GM12878 (cell line): Measurements from ENCODE around the gene FBXW8. TPM values are rescaled to one million over a fixed set of nuclear protein-coding genes. Genes with fewer than 3 reads are reported as not detected.

Experiments used
- ATAC-seq: fragments of 200-7000 bp; cut with Tn5 transposase; 3 replicates; pipeline ENCODE4 v1.9.1; 2020; ENCODE audit warnings: mild to moderate bottlenecking, moderate library complexity
- BruUV-seq: library from RNA; stranded (reverse); fragments of 400-500 nt; replicated peaks from 2 replicates; lab custom pipeline; 2021; lab: Mats Ljungman, UMichigan
- CTCF ChIA-PET: fragments of 300-600 bp; sonication (Branson Sonifier 250); formaldehyde crosslinking; extraction: SDS; loops from one replicate; lab custom pipeline; 2021; ENCODE audit warnings: inconsistent platforms; lab: Yijun Ruan, JAX
- POLR2A ChIA-PET: fragments of 350-600 bp; formaldehyde crosslinking; extraction: SDS; loops from one replicate; lab custom pipeline; 2021; ENCODE audit warnings: inconsistent platforms; lab: Charles Lee
- RAD21 ChIA-PET: fragments of 300-600 bp; sonication (Branson Sonifier 250); formaldehyde crosslinking; loops from one replicate; lab custom pipeline; 2023; ENCODE audit warnings: antibody characterized with exemption; ENCODE audit not compliant: unreplicated experiment; lab: Charles Lee
- SMC1A ChIA-PET: fragments of 300-600 bp; sonication (Branson Sonifier 250); formaldehyde crosslinking; loops from one replicate; lab custom pipeline; 2023; ENCODE audit not compliant: unreplicated experiment, uncharacterized antibody; lab: Charles Lee
- DNase-seq: peaks from one replicate; pipeline ENCODE4 v3.0.0-alpha.2; 2011; ENCODE audit warnings: low read depth, low spot score
- FAIRE-seq: peaks from 3 replicates; lab custom pipeline; 2011; peaks lifted over from hg19 to GRCh38; lab: Jason Lieb, UNC
- H2AFZ ChIP-seq: 2 replicates; pipeline ENCODE4 v1.6.0; 2011; ENCODE audit warnings: low read depth, low read length, control low read depth; ENCODE audit not compliant: control insufficient read depth
- H3K27ac ChIP-seq: 2 replicates; pipeline ENCODE4 v1.5.1; 2011; ENCODE audit warnings: control low read depth; ENCODE audit not compliant: control insufficient read depth, insufficient read depth
- H3K27me3 ChIP-seq, 2 experiments: replicated peaks in 1 of 2; 2 replicates each; pipeline versions ENCODE4 v1.6.0 to v1.6.1; 2011; ENCODE audit warnings: low read length in 1 of 2; ENCODE audit not compliant: control insufficient read depth in 2 of 2, insufficient read depth in 2 of 2
- H3K36me3 ChIP-seq, 2 experiments: 2 replicates each; pipeline ENCODE4 v1.5.1; 2011; ENCODE audit warnings: low read length in 1 of 2; ENCODE audit not compliant: control insufficient read depth in 2 of 2, insufficient read depth in 2 of 2
- H3K4me1 ChIP-seq: 2 replicates; pipeline ENCODE4 v1.6.1; 2011; ENCODE audit warnings: mild to moderate bottlenecking, low read length, moderate library complexity, mixed read lengths; ENCODE audit not compliant: control insufficient read depth, insufficient read depth
- H3K4me2 ChIP-seq: 2 replicates; pipeline ENCODE4 v1.6.0; 2011; ENCODE audit warnings: control low read depth; ENCODE audit not compliant: control insufficient read depth, insufficient read depth
- H3K4me3 ChIP-seq: fragments of 200-600 bp; sonication (generic); 2 replicates; pipeline ENCODE4 v1.5.1; 2016
- H3K79me2 ChIP-seq: 2 replicates; pipeline ENCODE4 v1.6.0; 2011; ENCODE audit warnings: low read length; ENCODE audit not compliant: control insufficient read depth, insufficient read depth
- H3K9ac ChIP-seq: 2 replicates; pipeline ENCODE4 v1.8.0; 2011; ENCODE audit warnings: low read length, control low read depth, mixed read lengths; ENCODE audit not compliant: control insufficient read depth, insufficient read depth
- H3K9me3 ChIP-seq: replicated peaks from 3 replicates; pipeline ENCODE4 v1.5.1; 2011; ENCODE audit warnings: mild to moderate bottlenecking, low read length; ENCODE audit not compliant: control insufficient read depth, insufficient read depth
- H4K20me1 ChIP-seq: 2 replicates; pipeline ENCODE4 v1.6.0; 2011; ENCODE audit not compliant: control insufficient read depth, insufficient read depth
- CREB1 ChIP-seq: IDR thresholded peaks from 2 replicates; pipeline ENCODE4 v1.6.1; 2012; ENCODE audit warnings: low read depth, mild to moderate bottlenecking, inconsistent platforms
- CTCF ChIP-seq, 3 experiments: IDR thresholded peaks in 2 of 3; conservative IDR thresholded peaks in 1 of 3; 2 replicates each; pipeline ENCODE4 v1.5.1; 2011; ENCODE audit warnings: low read depth in 3 of 3, low read length in 3 of 3, mild to moderate bottlenecking in 3 of 3, control low read depth in 2 of 3, moderate library complexity in 2 of 3, inconsistent platforms in 1 of 3, mixed read lengths in 1 of 3; ENCODE audit not compliant: control insufficient read depth in 2 of 3, insufficient read depth in 1 of 3; ENCODE audit errors: extremely low read depth in 1 of 3
- ESRRA ChIP-seq: IDR thresholded peaks from 2 replicates; pipeline ENCODE4 v1.6.1; 2012; ENCODE audit warnings: mild to moderate bottlenecking, low read length, improper control_type of control experiment
- HCFC1 ChIP-seq: fragments of 150-350 bp; IDR thresholded peaks from 2 replicates; pipeline ENCODE4 v1.6.1; 2014; ENCODE audit warnings: low read length
- SREBF1 ChIP-seq: IDR thresholded peaks from 2 replicates; pipeline ENCODE4 v1.6.1; 2012; ENCODE audit warnings: mild to moderate bottlenecking, low read length
- WGBS: methylation state at CpG from one replicate; pipeline ENCODE4 v1.1.6; 2016; ENCODE audit warnings: low lambda C conversion rate; ENCODE audit not compliant: insufficient replicate concordance, insufficient coverage; ENCODE audit errors: missing lambda C conversion rate; 5-methylcytosine and 5-hydroxymethylcytosine counted together
- in situ Hi-C: fragments of 300-500 bp; cut with MboI; formaldehyde crosslinking; loops from 9 replicates; pipeline ENCODE4 v1.14.3; 2018; ENCODE audit warnings: mixed read lengths
- intact Hi-C: fragments of 100-400 bp; cut with micrococcal nuclease; formaldehyde crosslinking; loops from one replicate; pipeline ENCODE4 v1.14.2; 2022; ENCODE audit not compliant: unreplicated experiment
- polyA plus RNA-seq, 11 experiments: library from polyadenylated mRNA; depleted of rRNA in 4 of 11; unstranded in 6 of 11; stranded (reverse) in 5 of 11; fragments of >200 nt; fragmentation: Nextera tagmentation in 4 of 11; fragmentation: Illumina TruSeq in 1 of 11; extraction: Ambion mirVana in 4 of 11; extraction: Trizol in 1 of 11; gene quantifications; 1 replicate in 1 of 11; 2 replicates in 10 of 11; pipeline versions ENCODE4 v1.2.1 to v1.2.3, GENCODE V29; 2011 to 2016; ENCODE audit warnings: inconsistent platforms in 2 of 11, missing spikeins in 2 of 11, low read depth in 1 of 11
- total RNA-seq, 4 experiments: library from RNA; depleted of rRNA in 3 of 4; stranded (reverse); fragments of >200 nt in 3 of 4; fragmentation: Illumina TruSeq in 1 of 4; extraction: Trizol in 1 of 4; gene quantifications; 2 replicates each; pipeline versions ENCODE4 v1.2.1 to v1.2.3, GENCODE V29; 2013 to 2021

The FBXW8 gene
- total and polyA plus RNA-seq, 10 of the 15 experiments (the other 5 are each of a cell fraction or from before 2014, with no cell fraction given), result 0.49 to 7.5 (median 4.4) TPM

DNA sequence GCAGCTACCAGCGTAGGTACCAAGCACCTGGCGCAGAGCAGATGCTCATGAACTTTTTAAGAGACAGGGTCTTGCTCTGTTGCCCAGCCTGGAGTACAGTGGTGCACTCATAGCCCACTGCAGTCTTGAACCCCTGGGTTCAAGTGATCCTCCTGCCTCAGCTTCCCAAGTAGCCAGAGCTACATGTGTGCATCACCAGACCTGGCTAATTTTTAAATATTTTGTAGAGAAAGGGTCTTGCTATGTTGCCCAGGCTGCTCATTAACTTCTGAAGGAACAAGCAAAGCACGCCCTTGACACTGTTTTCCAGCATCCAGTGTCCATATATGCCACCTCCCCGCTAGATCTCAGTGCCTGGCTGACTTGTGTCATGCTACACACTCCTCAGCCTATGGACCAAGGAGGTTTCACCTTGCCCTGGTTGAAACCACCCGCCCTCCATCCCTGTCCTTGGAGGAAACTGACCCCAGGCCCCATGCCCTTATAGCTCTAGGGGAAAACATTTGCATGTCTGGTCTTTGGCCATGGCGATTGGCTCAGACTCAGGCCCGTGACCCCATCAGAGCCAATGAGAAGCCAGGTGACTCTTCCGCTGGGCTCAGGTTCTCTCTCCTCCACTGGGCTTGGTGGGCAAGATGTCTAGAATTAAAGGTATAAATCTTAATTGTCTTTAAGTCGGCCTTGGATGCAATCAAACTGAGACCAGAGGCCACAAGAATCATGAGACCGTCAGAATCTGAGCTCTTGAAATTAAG is 162.2 kb downstream of the FBXW8 start:
- WGBS, result 93% methylated on average over 10 of the region's 10 CpGs
- ChIA-PET RAD21 (no interaction called here), POLR2A (no interaction called here), SMC1A (no interaction called here), CTCF (no interaction called here)
- Histone ChIP-seq H3K4me2 (no peak overlapping the region), H3K4me3 (no peak overlapping the region), H3K9me3 (no peaks in the 10 kb centered on the region), H3K79me2 (no peaks in the 10 kb centered on the region), H2AFZ (no peak overlapping the region), H3K4me1 (peaks cover 5% of the 10 kb centered on the region), H3K36me3 (peaks cover 0 to 5% of the 10 kb centered on the region in 2 experiments; a peak in 1 of 4 replicates), H3K27ac (no peak overlapping the region), H3K27me3 (no peaks in the 10 kb centered on the region), H4K20me1 (no peaks in the 10 kb centered on the region), H3K9ac (no peak overlapping the region)
- BruUV-seq, result no TSS peak
- in situ Hi-C loops, result no loop called here
- TF ChIP-seq HCFC1 (no peak), ESRRA (no peak), SREBF1 (no peak), CTCF (IDR thresholded peaks at IDR 0.05 in 2 of 3, conservative IDR thresholded peaks at IDR 0.05 in 1 of 3; ENCODE audit: control insufficient read depth in 2 of 3, extremely low read depth in 1 of 3, insufficient read depth in 1 of 3, low read depth in 3 of 3, low read length in 3 of 3) (no peak), CREB1 (no peak)
- ATAC-seq (no peak), DNase-seq (no peak), FAIRE-seq (no peak)
- intact Hi-C loops, result no loop called here
